Activated T-cell treated with anti-CD3 and anti-CD28 coated beads, Interleukin-2, amount 50 U/mL, for 4 hours (primary cell): ENCODE data around the gene RALGDS. TPM values are rescaled to one million over a fixed set of nuclear protein-coding genes. Genes with fewer than 3 reads are reported as not detected.
A peak's percentile ranks its signal among the peaks of the same experiment; 100 is the strongest.
"Not testable (repeated sequence)": the region's sequence is repeated elsewhere in the genome, so short reads cannot be mapped to it uniquely, and the experiment has no call there.

ENCODE experiments used
- ATAC-seq, 2 donors: fragments of 200-7000 bp; cut with Tn5 transposase; one replicate each; pipeline ENCODE4 v1.10.0; 2021
- DNase-seq: peaks from one replicate; pipeline ENCODE4 v3.0.0-alpha.2; 2020
- H3K27me3 Mint-ChIP-seq: one replicate; pipeline ENCODE4 v1.8.0; 2021; ENCODE audit warnings: low read depth, mixed read lengths
- H3K36me3 Mint-ChIP-seq: one replicate; pipeline ENCODE4 v1.8.0; 2022; ENCODE audit warnings: mixed read lengths; ENCODE audit not compliant: insufficient read depth
- H3K4me1 Mint-ChIP-seq: one replicate; pipeline ENCODE4 v1.8.0; 2021; ENCODE audit warnings: low read depth, mixed read lengths
- H3K4me3 Mint-ChIP-seq: one replicate; pipeline ENCODE4 v1.8.0; 2021; ENCODE audit warnings: mild to moderate bottlenecking, moderate library complexity, mixed read lengths
- H3K9me3 Mint-ChIP-seq: one replicate; pipeline ENCODE4 v1.8.0; 2021; ENCODE audit warnings: mixed read lengths
- total RNA-seq, 3 donors: library from RNA; stranded (reverse); gene quantifications; one replicate each; pipeline ENCODE4 v1.2.1, GENCODE V29; 2021

The RALGDS gene
- total RNA-seq, 3 donors from 2014 or later = 43.2 to 46.7 (median 45.2) TPM

DNA sequence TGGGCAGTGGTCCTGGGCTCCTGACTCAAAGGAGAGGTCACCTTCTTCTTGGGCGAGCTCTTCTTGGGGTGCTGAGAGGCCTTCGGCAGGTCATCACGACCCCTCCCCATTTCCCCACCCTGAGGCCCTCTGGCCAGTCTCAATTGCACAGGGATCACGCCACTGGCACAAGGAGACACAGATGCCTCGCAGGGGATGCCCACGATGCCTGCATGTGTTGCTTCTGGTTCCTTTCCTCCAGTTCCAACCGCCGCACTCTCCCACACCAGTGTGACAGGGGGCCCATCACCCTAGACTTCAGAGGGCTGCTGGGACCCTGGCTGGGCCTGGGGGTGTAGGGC is 57.9 kb downstream of the RALGDS start:
- Mint-ChIP-seq H3K4me1 (peaks cover 26% of the 10 kb centered on the region), H3K36me3 (peaks cover 2% of the 10 kb centered on the region), H3K27me3 (no peaks in the 10 kb centered on the region), H3K4me3 (no peak overlapping the region), H3K9me3 (no peaks in the 10 kb centered on the region)
- ATAC-seq = no peak
- DNase-seq = no peak

DNA sequence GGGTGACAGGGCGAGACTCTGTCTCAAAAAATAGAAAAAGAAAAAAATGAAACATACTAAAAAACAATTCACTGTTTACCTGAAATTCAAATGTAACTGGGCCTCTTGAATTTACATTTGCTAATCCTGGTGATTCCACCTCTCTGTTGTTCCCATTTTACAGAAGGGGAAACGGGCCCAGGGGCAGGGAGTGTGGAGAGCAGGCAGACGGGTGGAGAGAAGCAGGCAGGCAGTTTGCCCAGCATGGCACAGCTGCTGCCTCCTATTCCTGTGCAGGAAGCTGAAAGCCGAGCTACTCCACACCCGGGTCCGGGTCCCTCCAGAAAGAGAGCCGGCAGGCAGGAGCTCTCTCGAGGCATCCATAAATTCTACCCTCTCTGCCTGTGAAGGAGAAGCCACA is 58.5 kb downstream of the RALGDS start:
- not testable (repeated sequence) for DNase-seq, H3K4me3 Mint-ChIP-seq, ATAC-seq, H3K9me3 Mint-ChIP-seq, H3K36me3 Mint-ChIP-seq, H3K27me3 Mint-ChIP-seq
- peaks cover 29% of the 10 kb centered on the region for H3K4me1 Mint-ChIP-seq

- not testable (repeated sequence) for DNase-seq, ATAC-seq, H3K4me3 Mint-ChIP-seq, H3K27me3 Mint-ChIP-seq, H3K9me3 Mint-ChIP-seq, H3K36me3 Mint-ChIP-seq
- H3K4me1 Mint-ChIP-seq = peaks cover 30% of the 10 kb centered on the region
Observed at GRCh38 chr9:133061764-133062145, 59.3 kb downstream of the RALGDS start, which contains the start of gene CEL. Gene CEL (plus strand): TSS chr9:133061981. CDS start chr9:133062003, 22 bp downstream.

DNA sequence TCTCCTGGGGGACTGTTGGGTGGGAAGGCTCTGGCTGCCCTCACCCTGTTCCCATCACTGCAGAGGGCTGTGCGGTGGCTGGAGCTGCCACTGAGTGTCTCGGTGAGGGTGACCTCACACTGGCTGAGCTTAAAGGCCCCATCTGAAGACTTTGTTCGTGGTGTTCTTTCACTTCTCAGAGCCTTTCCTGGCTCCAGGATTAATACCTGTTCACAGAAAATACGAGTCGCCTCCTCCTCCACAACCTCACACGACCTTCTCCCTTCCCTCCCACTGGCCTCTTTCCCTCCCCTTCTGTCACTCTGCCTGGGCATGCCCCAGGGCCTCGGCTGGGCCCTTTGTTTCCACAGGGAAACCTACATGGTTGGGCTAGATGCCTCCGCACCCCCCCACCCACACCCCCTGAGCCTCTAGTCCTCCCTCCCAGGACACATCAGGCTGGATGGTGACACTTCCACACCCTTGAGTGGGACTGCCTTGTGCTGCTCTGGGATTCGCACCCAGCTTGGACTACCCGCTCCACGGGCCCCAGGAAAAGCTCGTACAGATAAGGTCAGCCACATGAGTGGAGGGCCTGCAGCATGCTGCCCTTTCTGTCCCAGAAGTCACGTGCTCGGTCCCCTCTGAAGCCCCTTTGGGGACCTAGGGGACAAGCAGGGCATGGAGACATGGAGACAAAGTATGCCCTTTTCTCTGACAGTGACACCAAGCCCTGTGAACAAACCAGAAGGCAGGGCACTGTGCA is 59.8 kb downstream of the RALGDS start:
- not testable (repeated sequence) for H3K27me3 Mint-ChIP-seq, H3K36me3 Mint-ChIP-seq, DNase-seq, H3K4me3 Mint-ChIP-seq, H3K9me3 Mint-ChIP-seq, ATAC-seq
- H3K4me1 Mint-ChIP-seq = peaks cover 35% of the 10 kb centered on the region

DNA sequence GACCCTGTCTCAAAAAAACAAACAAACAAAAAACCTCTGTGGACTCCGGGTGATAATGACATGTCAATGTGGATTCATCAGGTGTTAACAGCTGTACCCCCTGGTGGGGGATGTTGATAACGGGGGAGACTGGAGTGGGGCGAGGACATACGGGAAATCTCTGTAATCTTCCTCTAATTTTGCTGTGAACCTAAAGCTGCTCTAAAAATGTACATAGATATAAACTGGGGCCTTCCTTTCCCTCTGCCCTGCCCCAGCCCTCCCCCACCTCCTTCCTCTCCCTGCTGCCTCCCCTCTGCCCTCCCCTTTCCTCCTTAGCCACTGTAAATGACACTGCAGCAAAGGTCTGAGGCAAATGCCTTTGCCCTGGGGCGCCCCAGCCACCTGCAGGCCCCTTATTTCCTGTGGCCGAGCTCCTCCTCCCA is 60.6 kb downstream of the RALGDS start:
- Mint-ChIP-seq H3K4me3 (no peak overlapping the region), H3K9me3 (no peaks in the 10 kb centered on the region), H3K4me1 (peaks cover 36% of the 10 kb centered on the region), H3K36me3 (peaks cover 9% of the 10 kb centered on the region), H3K27me3 (no peaks in the 10 kb centered on the region)
- no peak for DNase-seq
- ATAC-seq = no peak

DNA sequence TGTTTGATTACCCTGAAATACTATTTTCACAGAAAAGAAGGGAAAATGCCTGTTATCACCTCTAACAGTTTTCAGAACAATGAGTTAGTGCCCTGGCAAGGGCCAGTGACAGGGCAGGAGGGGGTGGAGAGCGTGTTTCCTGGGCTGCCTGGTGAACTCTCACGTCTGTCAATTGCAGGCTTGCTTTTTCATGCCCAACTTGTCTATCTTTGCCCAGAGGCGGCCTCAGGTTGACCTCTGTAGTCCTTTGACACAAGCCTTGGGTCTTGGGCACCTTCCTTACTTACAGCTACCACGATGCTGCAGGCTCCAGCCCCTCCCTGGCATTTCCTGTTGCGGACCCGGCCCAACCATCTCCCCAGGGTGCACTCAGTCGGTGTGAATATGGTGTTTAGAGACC is 61.4 kb downstream of the RALGDS start:
- no peaks in the 10 kb centered on the region for H3K27me3 Mint-ChIP-seq
- no peaks in the 10 kb centered on the region for H3K9me3 Mint-ChIP-seq
- DNase-seq (no peak), ATAC-seq (no peak)
- peaks cover 36% of the 10 kb centered on the region for H3K4me1 Mint-ChIP-seq
- H3K36me3 Mint-ChIP-seq = peaks cover 9% of the 10 kb centered on the region
- no peak overlapping the region for H3K4me3 Mint-ChIP-seq

- H3K4me3 Mint-ChIP-seq = no peak overlapping the region
- H3K4me1 Mint-ChIP-seq = peaks cover 36% of the 10 kb centered on the region
- peaks cover 14% of the 10 kb centered on the region for H3K36me3 Mint-ChIP-seq
- ATAC-seq = no peak
- no peaks in the 10 kb centered on the region for H3K9me3 Mint-ChIP-seq
- no peaks in the 10 kb centered on the region for H3K27me3 Mint-ChIP-seq
- DNase-seq = no peak
Observed at GRCh38 chr9:133058550-133059320, 62.3 kb downstream of the RALGDS start.

DNA sequence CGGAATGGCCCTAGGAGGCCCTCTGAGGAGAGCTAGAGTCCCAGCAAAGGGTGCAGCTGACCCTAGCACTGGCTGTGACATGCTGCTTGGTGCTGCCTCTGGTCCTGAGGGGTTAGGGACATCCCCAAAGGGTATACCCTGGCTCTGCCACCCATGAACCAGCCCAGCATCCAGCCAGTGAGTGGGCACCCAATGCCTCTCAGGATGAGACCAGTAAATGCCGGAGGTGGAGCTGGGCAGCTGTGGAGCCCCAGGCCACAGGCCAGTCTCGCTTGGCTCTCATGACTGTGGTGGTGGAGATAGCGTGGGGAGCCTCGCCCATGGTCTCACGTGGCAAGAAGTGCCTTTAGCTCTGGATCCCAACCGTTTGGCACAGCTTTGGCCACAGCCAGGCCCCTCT is 63.0 kb downstream of the RALGDS start:
- peaks cover 16% of the 10 kb centered on the region for H3K36me3 Mint-ChIP-seq
- H3K4me1 Mint-ChIP-seq = peaks cover 36% of the 10 kb centered on the region
- H3K27me3 Mint-ChIP-seq = no peaks in the 10 kb centered on the region
- ATAC-seq (no peak), DNase-seq (no peak)
- H3K4me3 Mint-ChIP-seq = no peak overlapping the region
- no peaks in the 10 kb centered on the region for H3K9me3 Mint-ChIP-seq

DNA sequence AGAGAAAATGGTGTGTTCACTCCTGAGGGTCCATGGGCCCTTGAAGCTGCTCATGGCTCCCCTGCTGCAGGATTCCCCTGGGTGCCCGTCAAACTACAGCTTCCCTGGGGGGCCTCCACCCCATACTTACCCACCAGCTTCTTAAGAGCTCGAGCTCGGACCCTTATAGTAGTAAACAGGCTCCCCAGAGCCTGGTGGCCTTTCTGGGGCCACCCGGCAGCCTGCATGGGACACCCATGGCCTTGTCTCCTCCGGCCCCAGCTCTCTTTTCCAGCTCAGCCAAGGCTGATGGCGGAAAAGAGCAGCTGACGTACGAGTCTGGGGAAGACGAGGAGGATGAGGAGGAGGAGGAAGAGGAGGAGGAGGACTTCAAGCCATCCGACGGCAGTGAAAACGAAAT is 63.5 kb downstream of the RALGDS start:
- Mint-ChIP-seq H3K27me3 (no peaks in the 10 kb centered on the region), H3K9me3 (no peaks in the 10 kb centered on the region), H3K4me1 (peaks cover 36% of the 10 kb centered on the region), H3K4me3 (no peak overlapping the region), H3K36me3 (peaks cover 16% of the 10 kb centered on the region)
- DNase-seq (no peak), ATAC-seq (no peak)

DNA sequence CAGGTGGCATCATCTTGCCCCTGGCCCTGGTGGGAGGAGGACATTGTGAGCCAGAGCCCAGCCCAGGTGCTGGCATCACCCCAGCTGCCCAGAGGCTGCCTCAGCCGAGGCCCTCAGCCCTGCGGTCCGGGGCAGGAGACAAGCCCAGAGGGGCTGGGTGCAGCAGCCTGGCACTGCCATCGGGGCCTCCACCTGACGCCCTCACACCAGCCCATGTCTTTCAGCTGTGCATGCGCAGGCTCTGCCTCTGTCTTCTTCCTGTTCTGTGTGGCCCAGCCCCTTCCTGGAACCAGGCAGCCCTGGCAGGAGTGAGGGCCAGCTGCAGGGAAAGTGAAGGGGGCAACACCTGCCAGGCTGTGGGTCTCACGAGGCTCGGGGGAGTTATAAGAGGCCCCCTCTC is 64.0 kb downstream of the RALGDS start:
- H3K4me1 Mint-ChIP-seq = peaks cover 35% of the 10 kb centered on the region
- no peaks in the 10 kb centered on the region for H3K9me3 Mint-ChIP-seq
- H3K4me3 Mint-ChIP-seq = no peak overlapping the region
- no peak for DNase-seq
- H3K36me3 Mint-ChIP-seq = peaks cover 16% of the 10 kb centered on the region
- no peaks in the 10 kb centered on the region for H3K27me3 Mint-ChIP-seq
- peak in 1 of 2 donors; percentile 56 for ATAC-seq

DNA sequence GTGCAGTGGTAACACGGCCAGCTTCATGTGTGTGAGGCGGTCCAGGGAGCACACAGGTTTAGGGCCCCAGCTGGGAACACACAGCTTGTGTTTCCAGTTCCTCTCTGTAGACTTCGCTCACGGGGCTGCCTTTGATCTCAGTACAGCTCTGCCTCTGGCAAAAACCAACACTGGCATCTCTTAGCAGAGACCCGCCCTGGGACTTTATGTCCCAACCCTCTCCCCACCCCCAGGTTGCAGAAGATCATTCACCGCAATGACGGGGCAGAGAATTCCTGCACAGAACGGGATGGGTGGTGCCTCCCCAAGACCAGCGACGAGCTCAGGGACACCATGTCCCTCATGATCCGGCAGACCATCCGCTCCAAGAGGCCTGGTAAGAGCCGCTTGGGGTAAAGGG is 64.5 kb downstream of the RALGDS start:
- ATAC-seq (no peak), DNase-seq (no peak)
- Mint-ChIP-seq H3K36me3 (peaks cover 18% of the 10 kb centered on the region), H3K9me3 (no peaks in the 10 kb centered on the region), H3K4me1 (peaks cover 35% of the 10 kb centered on the region), H3K27me3 (no peaks in the 10 kb centered on the region), H3K4me3 (no peak overlapping the region)

DNA sequence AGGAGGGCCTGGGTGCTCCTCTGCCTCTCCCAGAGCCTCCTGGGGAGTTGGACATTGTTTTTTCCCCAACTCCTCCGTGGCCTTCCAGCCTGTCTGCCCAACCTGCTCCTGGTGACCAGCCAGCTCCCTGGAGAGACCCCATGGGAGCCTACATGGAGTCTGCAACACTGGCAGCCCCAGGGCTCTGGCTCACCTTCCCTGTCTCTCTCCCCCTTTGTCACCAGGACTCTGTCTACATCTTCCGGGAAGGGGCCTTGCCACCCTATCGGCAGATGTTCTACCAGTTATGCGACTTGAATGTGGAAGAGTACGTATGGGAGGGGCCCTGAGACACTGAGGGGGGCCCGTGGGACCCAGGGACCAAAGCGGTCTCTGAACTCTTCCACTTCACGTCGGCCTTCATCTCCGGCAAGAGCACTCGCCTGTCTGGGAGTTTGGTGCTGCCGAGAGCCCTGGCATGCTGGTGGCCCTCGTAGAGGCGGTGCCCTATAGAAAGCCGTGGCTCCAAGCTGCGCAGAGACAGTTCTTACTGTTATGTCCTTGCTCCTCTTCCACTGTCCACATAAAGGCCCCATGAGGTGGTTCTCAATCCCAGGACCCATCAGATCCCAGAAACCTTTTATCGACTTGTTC is 65.1 kb downstream of the RALGDS start:
- Mint-ChIP-seq H3K27me3 (no peaks in the 10 kb centered on the region), H3K4me3 (no peak overlapping the region), H3K9me3 (no peaks in the 10 kb centered on the region), H3K36me3 (peaks cover 18% of the 10 kb centered on the region), H3K4me1 (peaks cover 32% of the 10 kb centered on the region)
- no peak for ATAC-seq
- no peak for DNase-seq

GRCh38 chr9:133054966-133055365 is 66.1 kb downstream of the RALGDS start:
- no peaks in the 10 kb centered on the region for H3K27me3 Mint-ChIP-seq
- H3K36me3 Mint-ChIP-seq = peaks cover 23% of the 10 kb centered on the region
- ATAC-seq = no peak
- H3K4me1 Mint-ChIP-seq = peaks cover 28% of the 10 kb centered on the region
- H3K4me3 Mint-ChIP-seq = no peak overlapping the region
- H3K9me3 Mint-ChIP-seq = no peaks in the 10 kb centered on the region
- no peak for DNase-seq

DNA sequence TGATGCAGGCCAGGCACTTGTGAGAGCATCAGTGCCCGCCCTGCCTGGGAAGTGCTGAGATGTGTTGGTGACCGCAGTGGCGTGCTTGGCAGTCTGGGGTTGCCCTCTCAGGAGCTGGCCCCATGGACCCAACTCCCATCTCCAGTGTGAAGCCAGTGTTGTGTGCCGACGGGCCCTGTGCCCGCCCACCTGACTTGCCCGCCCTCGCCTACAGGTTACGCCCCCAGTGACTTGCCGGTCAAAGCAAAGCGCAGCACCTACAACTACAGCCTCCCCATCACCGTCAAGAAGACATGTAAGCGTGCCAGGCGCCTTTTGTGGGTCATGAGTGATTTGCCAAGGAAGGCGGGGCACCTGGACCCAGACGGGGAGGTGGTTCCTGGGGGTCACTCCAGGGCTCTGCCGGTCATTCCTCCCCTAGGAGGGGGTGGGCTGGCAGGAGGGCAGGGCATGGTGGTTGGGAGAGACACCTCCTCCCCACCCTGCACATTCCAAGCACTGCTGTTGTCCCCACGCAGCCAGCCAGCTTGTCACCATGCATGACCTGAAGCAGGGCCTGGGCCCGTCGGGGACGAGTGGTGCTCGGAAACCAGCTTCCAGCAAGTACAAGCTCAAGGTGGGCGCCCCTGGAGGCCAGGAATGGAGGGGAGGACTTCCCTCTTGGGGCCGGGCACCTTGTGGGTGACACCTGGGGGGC is 66.7 kb downstream of the RALGDS start:
- Mint-ChIP-seq H3K4me1 (peaks cover 22% of the 10 kb centered on the region), H3K27me3 (no peaks in the 10 kb centered on the region), H3K4me3 (no peak overlapping the region), H3K9me3 (no peaks in the 10 kb centered on the region), H3K36me3 (peaks cover 27% of the 10 kb centered on the region)
- DNase-seq = no peak
- no peak for ATAC-seq
